PC-9 (cell line): ENCODE data around the gene UBE2QL1.

Experiments
- EZH2 ChIP-seq: fragments of 200-600 bp; sonication (generic); IDR thresholded peaks from 2 replicates; pipeline ENCODE4 v1.8.0; 2017; ENCODE audit warnings: antibody characterized with exemption, low read depth
- TF ChIP-seq, protein P1 (sequence below): fragments of 200-600 bp; sonication (generic); conservative IDR thresholded peaks from 2 replicates; pipeline ENCODE4 v1.6.1; 2017; ENCODE audit warnings: mixed run types, antibody characterized with exemption, mild to moderate bottlenecking, moderate library complexity

DNA sequence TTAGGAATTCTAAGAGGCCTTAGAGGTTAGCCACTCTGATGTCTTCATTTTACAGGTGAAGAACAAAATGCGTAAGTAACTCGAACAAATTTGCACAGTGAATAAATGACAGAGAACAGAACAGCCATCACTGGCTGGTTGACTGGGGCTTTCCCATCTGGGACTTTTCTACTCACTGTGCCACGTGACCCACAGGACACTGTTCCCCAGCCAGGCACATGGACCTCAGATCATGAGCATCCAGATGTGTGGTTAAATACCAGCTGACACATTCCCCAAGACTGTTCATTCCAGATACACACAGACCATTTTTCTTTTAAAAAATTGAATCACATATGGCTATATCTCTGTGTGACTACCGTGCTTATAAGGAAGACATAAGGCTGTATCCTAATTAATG, 44.5 kb upstream of the UBE2QL1 start:
- TF ChIP-seq, protein P1, sequence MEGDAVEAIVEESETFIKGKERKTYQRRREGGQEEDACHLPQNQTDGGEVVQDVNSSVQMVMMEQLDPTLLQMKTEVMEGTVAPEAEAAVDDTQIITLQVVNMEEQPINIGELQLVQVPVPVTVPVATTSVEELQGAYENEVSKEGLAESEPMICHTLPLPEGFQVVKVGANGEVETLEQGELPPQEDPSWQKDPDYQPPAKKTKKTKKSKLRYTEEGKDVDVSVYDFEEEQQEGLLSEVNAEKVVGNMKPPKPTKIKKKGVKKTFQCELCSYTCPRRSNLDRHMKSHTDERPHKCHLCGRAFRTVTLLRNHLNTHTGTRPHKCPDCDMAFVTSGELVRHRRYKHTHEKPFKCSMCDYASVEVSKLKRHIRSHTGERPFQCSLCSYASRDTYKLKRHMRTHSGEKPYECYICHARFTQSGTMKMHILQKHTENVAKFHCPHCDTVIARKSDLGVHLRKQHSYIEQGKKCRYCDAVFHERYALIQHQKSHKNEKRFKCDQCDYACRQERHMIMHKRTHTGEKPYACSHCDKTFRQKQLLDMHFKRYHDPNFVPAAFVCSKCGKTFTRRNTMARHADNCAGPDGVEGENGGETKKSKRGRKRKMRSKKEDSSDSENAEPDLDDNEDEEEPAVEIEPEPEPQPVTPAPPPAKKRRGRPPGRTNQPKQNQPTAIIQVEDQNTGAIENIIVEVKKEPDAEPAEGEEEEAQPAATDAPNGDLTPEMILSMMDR, result no peak
- no peak for TF ChIP-seq EZH2
